AG09319 (cell line): ENCODE measurements around the gene KLHL29.

Experiments used
- DNase-seq: peaks from one replicate; pipeline ENCODE4 v3.0.0-alpha.2; 2010; ENCODE audit warnings: low read depth; ENCODE audit errors: extremely low read depth
- CTCF ChIP-seq: IDR thresholded peaks from 2 replicates; pipeline ENCODE4 v1.5.1; 2011; ENCODE audit warnings: low read depth, mild to moderate bottlenecking, inconsistent platforms, low read length, moderate library complexity

KLHL29 gene

GRCh38 chr2:23682481-23682880 lies 297.5 kb downstream of the KLHL29 start:
- no peak for DNase-seq
- TF ChIP-seq CTCF, result no peak

GRCh38 chr2:23683001-23683400 lies 298.0 kb downstream of the KLHL29 start:
- TF ChIP-seq CTCF, result no peak
- no peak for DNase-seq

GRCh38 chr2:23684395-23685176 lies 299.6 kb downstream of the KLHL29 start:
- DNase-seq, result no peak
- no peak for TF ChIP-seq CTCF

- TF ChIP-seq CTCF, result no peak
- no peak for DNase-seq
These were observed 300.2 kb downstream of the KLHL29 start for GRCh38 chr2:23685181-23685580.

- TF ChIP-seq CTCF, result no peak
- no peak for DNase-seq
These were observed 300.7 kb downstream of the KLHL29 start for GRCh38 chr2:23685706-23686105.

- no peak for TF ChIP-seq CTCF
- DNase-seq, result no peak
These were observed 301.5 kb downstream of the KLHL29 start for GRCh38 chr2:23686405-23687029.

GRCh38 chr2:23687214-23687613 lies 302.2 kb downstream of the KLHL29 start:
- DNase-seq, result no peak
- no peak for TF ChIP-seq CTCF
